ENCODE results near the gene ATF5. TPM values are rescaled to one million over a fixed set of nuclear protein-coding genes. Genes with fewer than 3 reads are reported as not detected.

The ATF5 gene
- total RNA-seq, 2 experiments from 2014 or later: 265 to 527 TPM

GRCh38 chr19:49895566-49896297 is 33.3 kb upstream of the ATF5 start:
- no peak overlapping the region for H2AFZ ChIP-seq (ENCODE audit: low read length)
- H3K9me3 ChIP-seq (ENCODE audit: low read length): no peaks in the 10 kb centered on the region
- CTCF ChIA-PET (ENCODE audit: unreplicated experiment): no interaction called here
- TF ChIP-seq EZH2phosphoT487 (IDR thresholded peaks at IDR 0.05; ENCODE audit: borderline replicate concordance, low read depth, low read length): no peak
- TF ChIP-seq CTCF (conservative IDR thresholded peaks at IDR 0.05; ENCODE audit: low read length): no peak
- peak overlapping the region; percentile 66 for H3K27ac ChIP-seq (ENCODE audit: low read depth, low read length, poor library complexity, severe bottlenecking)
- no peak for DNase-seq (ENCODE audit: low spot score)
- H3K4me1 ChIP-seq (ENCODE audit: insufficient read depth, low read length, poor library complexity, severe bottlenecking): peaks cover 46% of the 10 kb centered on the region
- no peaks in the 10 kb centered on the region for H4K20me1 ChIP-seq (ENCODE audit: insufficient read depth, low read length)
- BruUV-seq (replicated peaks): no TSS peak
- peak overlapping the region; percentile 96 for H3K4me2 ChIP-seq (ENCODE audit: low read length)
- POLR2A ChIA-PET: interaction anchor here (0.6 to 1.2 kb wide), 2 partner anchors 19 to 33 kb away, joined by 3 to 4 read pairs; partner anchors contain the start of genes AKT1S1 and ATF5
- intact Hi-C loops (cut with micrococcal nuclease; ENCODE audit: unreplicated experiment): no loop called here
- H3K79me2 ChIP-seq (ENCODE audit: insufficient read depth, low read depth, low read length): no peaks in the 10 kb centered on the region
- no peaks in the 10 kb centered on the region for H3K9me2 ChIP-seq (ENCODE audit: insufficient read depth, low read length)
- no peaks in the 10 kb centered on the region for H3K36me3 ChIP-seq (ENCODE audit: insufficient read depth, low read length)
- H3K4me3 ChIP-seq (ENCODE audit: low read depth, low read length, poor library complexity, severe bottlenecking): no peak overlapping the region

GRCh38 chr19:49896863-49897621 is 32.0 kb upstream of the ATF5 start, which contains the start of gene IL4I1:
IL4I1 (minus strand) TSS chr19:49896887; CDS start chr19:49896160, 727 bp downstream.
- peak; percentile 77 for DNase-seq (ENCODE audit: low spot score)
- no TSS peak for BruUV-seq (replicated peaks)

More at GRCh38 chr19:49896863-49897621, 32.0 kb upstream of the ATF5 start, which contains the start of gene IL4I1:
- no peaks in the 10 kb centered on the region for H3K36me3 ChIP-seq (ENCODE audit: insufficient read depth, low read length)
- no peaks in the 10 kb centered on the region for H4K20me1 ChIP-seq (ENCODE audit: insufficient read depth, low read length)
- ChIA-PET POLR2A (interaction anchor here (1.2 to 1.8 kb wide), 2 partner anchors 28 to 32 kb away, joined by 4 to 6 read pairs; partner anchors contain the start of gene ATF5), CTCF (ENCODE audit: unreplicated experiment) (no interaction called here)
- no peaks in the 10 kb centered on the region for H3K9me2 ChIP-seq (ENCODE audit: insufficient read depth, low read length)
- no peaks in the 10 kb centered on the region for H3K9me3 ChIP-seq (ENCODE audit: low read length)
- H3K27ac ChIP-seq (ENCODE audit: low read depth, low read length, poor library complexity, severe bottlenecking): peak within 1 kb of the TSS; percentile 66
- intact Hi-C loops (cut with micrococcal nuclease; ENCODE audit: unreplicated experiment): loop anchor here (1.0 kb wide), 1 partner anchor 27 kb away; no protein-coding TSS in a partner anchor
- peak within 1 kb of the TSS; percentile 63; the same call in 1 of the 2 replicates for H2AFZ ChIP-seq (ENCODE audit: low read length)
- H3K4me1 ChIP-seq (ENCODE audit: insufficient read depth, low read length, poor library complexity, severe bottlenecking): peaks cover 43% of the 10 kb centered on the region
- H3K79me2 ChIP-seq (ENCODE audit: insufficient read depth, low read depth, low read length): no peaks in the 10 kb centered on the region
- peak within 1 kb of the TSS; percentile 96 for H3K4me2 ChIP-seq (ENCODE audit: low read length)
- H3K4me3 ChIP-seq (ENCODE audit: low read depth, low read length, poor library complexity, severe bottlenecking): peak within 1 kb of the TSS; percentile 55
- TF ChIP-seq CTCF (conservative IDR thresholded peaks at IDR 0.05; ENCODE audit: low read length) (no peak), EZH2phosphoT487 (IDR thresholded peaks at IDR 0.05; ENCODE audit: borderline replicate concordance, low read depth, low read length) (no peak)
